Erythroblast (primary cell): ENCODE data around the gene NYAP2.

Experiments
- GATA1 ChIP-seq: IDR thresholded peaks from 2 replicates; pipeline ENCODE4 v1.6.1; 2011; ENCODE audit warnings: low read depth, mild to moderate bottlenecking, control low read depth, low read length, moderate library complexity
- POLR2A ChIP-seq: IDR thresholded peaks from 2 replicates; pipeline ENCODE4 v1.6.1; 2011; ENCODE audit warnings: mild to moderate bottlenecking, low read length

GRCh38 chr2:225556461-225556860 lies 157.0 kb downstream of the NYAP2 start:
- TF ChIP-seq POLR2A (no peak), GATA1 (no peak)
